ENCODE data around the gene DDX56. TPM values are rescaled to one million over a fixed set of nuclear protein-coding genes. Genes with fewer than 3 reads are reported as not detected.
A peak's percentile ranks its signal among the peaks of the same experiment; 100 is the strongest.

Gene DDX56
- total RNA-seq, 1 experiment from 2014 or later = 119 TPM

DNA sequence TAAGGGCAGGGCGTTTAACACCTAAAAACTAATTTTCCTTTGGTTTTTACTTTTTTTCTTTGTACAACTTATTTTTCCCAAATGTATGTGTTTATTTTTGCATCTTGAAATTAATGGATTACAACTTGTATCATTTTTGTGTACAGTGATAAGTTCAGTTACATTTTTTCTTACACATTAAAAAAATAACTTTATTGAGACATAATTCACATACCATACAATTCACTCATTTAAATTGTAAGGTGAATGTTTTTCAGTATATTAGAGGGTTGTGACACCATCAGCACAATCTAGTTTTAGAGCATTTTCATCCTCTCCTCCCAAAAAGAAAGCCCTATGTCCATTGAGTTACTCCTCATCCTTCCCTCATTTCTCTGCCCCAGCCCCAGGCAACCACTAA lies 44.3 kb upstream of the DDX56 start:
- ATAC-seq (no peak), DNase-seq (no peak)
- POLR2A ChIA-PET (ENCODE audit: unreplicated experiment) = no interaction called here
- no TSS peak for BruUV-seq (replicated peaks)
- no peaks in the 10 kb centered on the region for H4K20me1 ChIP-seq (ENCODE audit: low read length)
- no peak overlapping the region for H2AFZ ChIP-seq (ENCODE audit: low read length)
- intact Hi-C loops (cut with micrococcal nuclease) = no loop called here
- no peaks in the 10 kb centered on the region for H3K27me3 ChIP-seq (ENCODE audit: low read length)
- peaks cover 8% of the 10 kb centered on the region for H3K36me3 ChIP-seq (ENCODE audit: low read depth, low read length)
- H3K9ac ChIP-seq (ENCODE audit: low read length) = peak overlapping the region; percentile 62
- no peaks in the 10 kb centered on the region for H3K9me3 ChIP-seq (ENCODE audit: low read length)
- no peaks in the 10 kb centered on the region for H3K9me2 ChIP-seq (replicated peaks; ENCODE audit: low read length)
- H3K27ac ChIP-seq (ENCODE audit: low read length) = peak overlapping the region; percentile 85
- H3K79me2 ChIP-seq (ENCODE audit: low read length) = peaks cover 97% of the 10 kb centered on the region
- H3F3A ChIP-seq (ENCODE audit: low read length, unreplicated experiment) = no peaks in the 10 kb centered on the region
- H3K4me1 ChIP-seq (ENCODE audit: insufficient read depth, low read length) = peaks cover 39% of the 10 kb centered on the region
- CTCF ChIA-PET = no interaction called here
- no peak for TF ChIP-seq CTCF (conservative IDR thresholded peaks at IDR 0.05; ENCODE audit: low read depth, low read length)
- no peak for TF ChIP-seq EZH2 (IDR thresholded peaks at IDR 0.05; ENCODE audit: low read length, unreplicated experiment)
- no peak for TF ChIP-seq EZH2phosphoT487 (IDR thresholded peaks at IDR 0.05; ENCODE audit: borderline replicate concordance, low read length)
- peak overlapping the region; percentile 49 for H3K4me3 ChIP-seq (ENCODE audit: low read length)
- peak overlapping the region; percentile 82 for H3K4me2 ChIP-seq (ENCODE audit: low read length)

- no peak overlapping the region for H3K4me3 ChIP-seq (ENCODE audit: low read length)
These were observed 43.6 kb upstream of the DDX56 start for GRCh38 chr7:44617225-44617890.

More at GRCh38 chr7:44617225-44617890, 43.6 kb upstream of the DDX56 start:
- BruUV-seq (replicated peaks) = no TSS peak
- peak overlapping the region; percentile 85 for H3K27ac ChIP-seq (ENCODE audit: low read length)
- H2AFZ ChIP-seq (ENCODE audit: low read length) = no peak overlapping the region
- no peaks in the 10 kb centered on the region for H3K9me2 ChIP-seq (replicated peaks; ENCODE audit: low read length)
- peak overlapping the region; percentile 82 for H3K4me2 ChIP-seq (ENCODE audit: low read length)
- no peaks in the 10 kb centered on the region for H3K9me3 ChIP-seq (ENCODE audit: low read length)
- H4K20me1 ChIP-seq (ENCODE audit: low read length) = no peaks in the 10 kb centered on the region
- DNase-seq = peak; percentile 51
- peaks cover 39% of the 10 kb centered on the region for H3K4me1 ChIP-seq (ENCODE audit: insufficient read depth, low read length)
- TF ChIP-seq CTCF (conservative IDR thresholded peaks at IDR 0.05; ENCODE audit: low read depth, low read length) (no peak), EZH2 (IDR thresholded peaks at IDR 0.05; ENCODE audit: low read length, unreplicated experiment) (no peak), EZH2phosphoT487 (IDR thresholded peaks at IDR 0.05; ENCODE audit: borderline replicate concordance, low read length) (no peak)
- ChIA-PET CTCF (no interaction called here), POLR2A (ENCODE audit: unreplicated experiment) (interaction anchor here (0.7 kb wide), 1 partner anchor 113 kb away, joined by 4 read pairs; no protein-coding TSS in a partner anchor)
- H3F3A ChIP-seq (ENCODE audit: low read length, unreplicated experiment) = no peaks in the 10 kb centered on the region
- ATAC-seq = peak; percentile 14; the same call in 1 of the 2 replicates
- H3K79me2 ChIP-seq (ENCODE audit: low read length) = peaks cover 97% of the 10 kb centered on the region
- peaks cover 8% of the 10 kb centered on the region for H3K36me3 ChIP-seq (ENCODE audit: low read depth, low read length)
- H3K27me3 ChIP-seq (ENCODE audit: low read length) = no peaks in the 10 kb centered on the region
- intact Hi-C loops (cut with micrococcal nuclease) = no loop called here
- 0 out of 2 replicates have a peak overlapping the region, but pooled peaks have one; percentile 62 for H3K9ac ChIP-seq (ENCODE audit: low read length)
